K562 (cell line): Measurements from ENCODE around the gene MMP26. TPM values are rescaled to one million over a fixed set of nuclear protein-coding genes. Genes with fewer than 3 reads are reported as not detected.

ENCODE experiments used
- ATAC-seq: fragments of 200-7000 bp; cut with Tn5 transposase; 3 replicates; pipeline ENCODE4 v1.9.1; 2020; ENCODE audit warnings: moderate library complexity
- BruUV-seq: library from RNA; stranded (reverse); fragments of 400-500 nt; replicated peaks from 2 replicates; lab custom pipeline; 2021; lab: Mats Ljungman, UMichigan
- CTCF ChIA-PET: fragments of 300-600 bp; formaldehyde crosslinking; extraction: SDS; loops from one replicate; lab custom pipeline; 2021; ENCODE audit warnings: low intra/inter-chr PET ratio; lab: Yijun Ruan, JAX
- POLR2A ChIA-PET: fragments of 300-600, 350-650 bp; sonication (Branson Sonifier 250); formaldehyde crosslinking; extraction: SDS; loops from one replicate; lab custom pipeline; 2021; ENCODE audit warnings: antibody characterized with exemption, inconsistent platforms; lab: Yijun Ruan, JAX
- DNase-seq, 4 experiments: peaks; one replicate each; pipeline versions ENCODE4 v3.0.0 to v3.0.0-alpha.2; 2011 to 2018; ENCODE audit warnings: low spot score in 3 of 4, mixed read lengths in 3 of 4; ENCODE audit errors: extremely low read depth in 1 of 4
- FAIRE-seq: peaks from 2 replicates; lab custom pipeline; 2011; peaks lifted over from hg19 to GRCh38; lab: Jason Lieb, UNC
- H2AFZ ChIP-seq: 2 replicates; pipeline ENCODE4 v1.6.0; 2011; ENCODE audit warnings: low read depth, low read length, control low read depth, inconsistent platforms
- H3K27ac ChIP-seq: fragments of 200-600 bp; 3 replicates; pipeline ENCODE4 v1.8.0; 2011; ENCODE audit warnings: low read depth, mild to moderate bottlenecking, control low read depth, inconsistent platforms, low read length, moderate library complexity, mixed read lengths; ENCODE audit errors: extremely low read depth
- H3K27me3 ChIP-seq, 2 experiments: fragments of 300-600 bp in 1 of 2; 2 replicates in 1 of 2; 3 replicates in 1 of 2; pipeline versions ENCODE4 v1.6.0 to v1.8.0; 2011; ENCODE audit warnings: inconsistent platforms in 2 of 2, low read length in 2 of 2, mild to moderate bottlenecking in 1 of 2, mixed read lengths in 1 of 2, moderate library complexity in 1 of 2; ENCODE audit not compliant: control insufficient read depth in 2 of 2, insufficient read depth in 2 of 2
- H3K36me3 ChIP-seq: fragments of 300-600 bp; 3 replicates; pipeline ENCODE4 v1.8.0; 2011; ENCODE audit warnings: mild to moderate bottlenecking, low read length, inconsistent platforms; ENCODE audit not compliant: control insufficient read depth, insufficient read depth
- H3K4me1 ChIP-seq, 2 experiments: fragments of 200-600 bp in 1 of 2; replicated peaks in 1 of 2; 2 replicates in 1 of 2; 3 replicates in 1 of 2; pipeline versions ENCODE4 v1.5.1 to v1.8.0; 2011; ENCODE audit warnings: inconsistent platforms in 2 of 2, low read length in 2 of 2, mild to moderate bottlenecking in 1 of 2, mixed read lengths in 1 of 2, moderate library complexity in 1 of 2; ENCODE audit not compliant: control insufficient read depth in 2 of 2, insufficient read depth in 2 of 2
- H3K4me2 ChIP-seq: 2 replicates; pipeline ENCODE4 v1.6.1; 2011; ENCODE audit warnings: low read length, control low read depth, inconsistent platforms, mixed read lengths; ENCODE audit not compliant: insufficient read depth
- H3K4me3 ChIP-seq: fragments of 200-600 bp; sonication (generic), shearing (Covaris generic); 2 replicates; pipeline ENCODE4 v1.5.1; 2016; ENCODE audit warnings: control low read depth, inconsistent platforms
- H3K79me2 ChIP-seq: fragments of 200-600 bp; 3 replicates; pipeline ENCODE4 v1.8.0; 2011; ENCODE audit warnings: low read length, inconsistent platforms; ENCODE audit not compliant: control insufficient read depth, insufficient read depth
- H3K9ac ChIP-seq, 2 experiments: 2 replicates each; pipeline versions ENCODE4 v1.6.0 to v1.6.1; 2011; ENCODE audit warnings: low read depth in 2 of 2, low read length in 2 of 2, control low read depth in 1 of 2, inconsistent platforms in 1 of 2, mild to moderate bottlenecking in 1 of 2, mixed read lengths in 1 of 2; ENCODE audit not compliant: insufficient read depth in 1 of 2
- H3K9me1 ChIP-seq: one replicate; pipeline ENCODE4 v1.6.0; 2011; ENCODE audit warnings: inconsistent platforms, mild to moderate bottlenecking, low read length, moderate library complexity; ENCODE audit not compliant: control insufficient read depth, insufficient read depth
- H3K9me3 ChIP-seq: replicated peaks from 2 replicates; pipeline ENCODE4 v1.5.1; 2011; ENCODE audit warnings: low read depth, low read length, inconsistent platforms; ENCODE audit not compliant: control insufficient read depth, insufficient read depth
- H4K20me1 ChIP-seq: replicated peaks from 2 replicates; pipeline ENCODE4 v1.6.1; 2011; ENCODE audit warnings: low read length, inconsistent platforms, mixed read lengths; ENCODE audit not compliant: control insufficient read depth, insufficient read depth
- ARID2 ChIP-seq: fragments of 450-650 bp; IDR thresholded peaks from 2 replicates; pipeline ENCODE4 v1.6.1; 2017; ENCODE audit warnings: antibody characterized with exemption, mild to moderate bottlenecking
- ERF ChIP-seq: fragments of 450-650 bp; formaldehyde crosslinking; IDR thresholded peaks from 2 replicates; pipeline ENCODE4 v1.4.0; 2020; ENCODE audit warnings: mild to moderate bottlenecking, mixed read lengths
- FOXJ2 ChIP-seq: fragments of 200-800 bp; sonication (Bioruptor generic); IDR thresholded peaks from 2 replicates; pipeline ENCODE4 v1.6.1; 2016; ENCODE audit warnings: missing genetic modification characterization, missing compliant biosample characterization
- KLF10 ChIP-seq: fragments of 250-450 bp; sonication (Bioruptor Pico); IDR thresholded peaks from 2 replicates; pipeline ENCODE4 v1.6.1; 2021; ENCODE audit warnings: matching md5 sums
- NFYB ChIP-seq: IDR thresholded peaks from 2 replicates; pipeline ENCODE4 v1.6.1; 2011; ENCODE audit warnings: mild to moderate bottlenecking, moderate library complexity; ENCODE audit not compliant: insufficient read length; ENCODE audit errors: extremely low read depth
- PBX2 ChIP-seq, 2 experiments: IDR thresholded peaks in 1 of 2; conservative IDR thresholded peaks in 1 of 2; 2 replicates each; pipeline ENCODE4 v1.6.1; 2016; ENCODE audit warnings: low read depth in 2 of 2, mild to moderate bottlenecking in 1 of 2, missing compliant biosample characterization in 1 of 2, missing genetic modification characterization in 1 of 2, moderate library complexity in 1 of 2
- POLR2B ChIP-seq: fragments of 450-650 bp; IDR thresholded peaks from 2 replicates; pipeline ENCODE4 v1.6.1; 2018; ENCODE audit warnings: low read depth; ENCODE audit not compliant: partially characterized antibody
- TCF7 ChIP-seq: sonication (generic); IDR thresholded peaks from 2 replicates; pipeline ENCODE4 v1.6.1; 2016; ENCODE audit warnings: antibody characterized with exemption, borderline replicate concordance
- USF1 ChIP-seq: sonication (generic); formaldehyde crosslinking; IDR thresholded peaks from 2 replicates; pipeline ENCODE4 v1.9.0; 2022; ENCODE audit warnings: mild to moderate bottlenecking, missing genetic modification reagents
- WGBS: fragments of 100-300 bp; shearing (Covaris generic); methylation state at CpG from one replicate; pipeline ENCODE4 v1.1.6; 2016; ENCODE audit warnings: low coverage, mixed read lengths; ENCODE audit not compliant: insufficient coverage; ENCODE audit errors: missing lambda C conversion rate; 5-methylcytosine and 5-hydroxymethylcytosine counted together
- in situ Hi-C: fragments of 300-500 bp; cut with MboI; formaldehyde crosslinking; loops from 4 replicates; pipeline ENCODE4 v1.15.0; 2018; ENCODE audit warnings: inconsistent platforms, mixed read lengths
- intact Hi-C: fragments of 100-400 bp; cut with micrococcal nuclease; formaldehyde crosslinking; loops from 2 replicates; pipeline ENCODE4 v1.14.2; 2022
- polyA plus RNA-seq, 8 experiments: library from polyadenylated mRNA; depleted of rRNA in 4 of 8; stranded (reverse) in 5 of 8; unstranded in 3 of 8; fragments of >200 nt; fragmentation: Nextera tagmentation in 2 of 8; fragmentation: Illumina TruSeq in 1 of 8; extraction: Ambion mirVana in 2 of 8; extraction: Trizol in 1 of 8; gene quantifications; 2 replicates each; pipeline versions ENCODE4 v1.2.1 to v1.2.3, GENCODE V29; 2011 to 2014; ENCODE audit warnings: inconsistent platforms in 1 of 8, missing spikeins in 1 of 8
- total RNA-seq, 7 experiments: library from RNA; depleted of rRNA in 6 of 7; stranded (reverse); fragments of >200 nt in 6 of 7; fragmentation: Illumina TruSeq in 2 of 7; extraction: Trizol in 2 of 7; gene quantifications; 2 replicates each; pipeline versions ENCODE4 v1.2.1 to v1.2.3, GENCODE V29; 2011 to 2021; ENCODE audit warnings: low replicate concordance in 1 of 7

Gene MMP26
- total and polyA plus RNA-seq, 9 of the 15 experiments (the other 6 are each of a cell fraction or from before 2014, with no cell fraction given), result not detected

- Histone ChIP-seq H3K4me1 (0 out of 5 replicates have a peak, but pooled peaks cover 0 to 3% of the 10 kb centered on the region in 2 experiments), H3K79me2 (no peaks in the 10 kb centered on the region), H4K20me1 (no peaks in the 10 kb centered on the region), H2AFZ (no peak overlapping the region), H3K27me3 (peaks cover 0 to 18% of the 10 kb centered on the region in 2 experiments; a peak in 4 of 5 replicates), H3K27ac (no peak overlapping the region), H3K4me3 (no peak overlapping the region), H3K9me1 (no peaks in the 10 kb centered on the region), H3K4me2 (no peak overlapping the region), H3K36me3 (no peaks in the 10 kb centered on the region), H3K9me3 (no peaks in the 10 kb centered on the region), H3K9ac (no peak overlapping the region)
- CTCF ChIA-PET, result no interaction called here
- WGBS, result 0% methylated on average over 2 of the region's 2 CpGs
- no peak for TF ChIP-seq USF1 (CRISPR knock-in tag)
- TF ChIP-seq TCF7, result no peak
- TF ChIP-seq POLR2B, result no peak
- no peak for TF ChIP-seq ARID2
- TF ChIP-seq NFYB, result no peak
- POLR2A ChIA-PET, result no interaction called here
- intact Hi-C loops (loop anchor here (10.0 kb wide), 1 partner anchor 268 kb away; the partner anchor contains the start of gene OR51L1), in situ Hi-C loops (no loop called here)
- no peak for DNase-seq
- no peak for ATAC-seq
- no peak for FAIRE-seq
- no TSS peak for BruUV-seq
These were observed 22.6 kb downstream of the MMP26 start for GRCh38 chr11:4727171-4727570.

GRCh38 chr11:4740735-4741134 is 36.2 kb downstream of the MMP26 start:
- Histone ChIP-seq H3K9me1 (no peaks in the 10 kb centered on the region), H3K27ac (no peak overlapping the region), H3K9ac (no peak overlapping the region), H2AFZ (no peak overlapping the region), H3K36me3 (no peaks in the 10 kb centered on the region), H3K79me2 (no peaks in the 10 kb centered on the region), H3K4me1 (no peaks in the 10 kb centered on the region), H3K4me2 (no peak overlapping the region), H3K4me3 (no peak overlapping the region), H4K20me1 (no peaks in the 10 kb centered on the region), H3K9me3 (no peaks in the 10 kb centered on the region), H3K27me3 (peaks cover 0 to 5% of the 10 kb centered on the region in 2 experiments; a peak in 3 of 5 replicates)
- intact Hi-C loops (no loop called here), in situ Hi-C loops (no loop called here)
- no peak for FAIRE-seq
- no TSS peak for BruUV-seq
- CTCF ChIA-PET, result no interaction called here
- ATAC-seq, result no peak
- TF ChIP-seq ERF (CRISPR knock-in tag), result no peak
- no peak for TF ChIP-seq PBX2 (CRISPR knock-in tag; IDR thresholded peaks at IDR 0.05; ENCODE audit: low read depth)
- TF ChIP-seq PBX2 (tag; conservative IDR thresholded peaks at IDR 0.05; ENCODE audit: low read depth), result no peak
- TF ChIP-seq FOXJ2, result no peak
- no peak for TF ChIP-seq KLF10 (CRISPR knock-in tag)
- POLR2A ChIA-PET, result no interaction called here
- no peak for DNase-seq
- 0% methylated on average over 2 of the region's 2 CpGs for WGBS
